B cell (primary cell): ENCODE results near the gene ZFPM1. TPM values are rescaled to one million over a fixed set of nuclear protein-coding genes. Genes with fewer than 3 reads are reported as not detected.

Source experiments
- ATAC-seq: fragments of 200-7000 bp; cut with Tn5 transposase; one replicate; pipeline ENCODE4 v1.10.0; 2021; ENCODE audit warnings: low read depth, mild to moderate bottlenecking, moderate number of reproducible peaks, moderate library complexity
- CTCF ChIA-PET: fragments of 350-600 bp; sonication (Branson Sonifier 250); formaldehyde crosslinking; loops from one replicate; lab custom pipeline; 2021; ENCODE audit warnings: antibody characterized with exemption, inconsistent platforms; lab: Charles Lee
- POLR2A ChIA-PET: fragments of 350-600 bp; sonication (Branson Sonifier 250); formaldehyde crosslinking; loops from one replicate; lab custom pipeline; 2021; ENCODE audit warnings: antibody characterized with exemption; lab: Charles Lee
- DNase-seq: peaks from one replicate; pipeline ENCODE4 v3.0.0; 2013
- H2AFZ ChIP-seq: 2 replicates; pipeline ENCODE4 v1.6.1; 2012; ENCODE audit warnings: mild to moderate bottlenecking, low read depth, low read length; ENCODE audit not compliant: insufficient read depth, poor library complexity, severe bottlenecking
- H3K27ac ChIP-seq, 2 donors: 1 replicate in 1 of 2; 2 replicates in 1 of 2; pipeline ENCODE4 v1.5.1; 2012 to 2013; ENCODE audit warnings: low read length in 2 of 2, mild to moderate bottlenecking in 2 of 2, moderate library complexity in 1 of 2
- H3K27me3 ChIP-seq, 4 experiments: fragments of 200-600 bp in 1 of 4; sonication (generic) in 1 of 4; replicated peaks in 1 of 4; 1 replicate in 2 of 4; 2 replicates in 2 of 4; pipeline versions ENCODE4 v1.6.1 to v1.7.0; 2013 to 2016; ENCODE audit warnings: low read length in 3 of 4, mild to moderate bottlenecking in 2 of 4, mixed read lengths in 1 of 4, moderate library complexity in 1 of 4; ENCODE audit not compliant: insufficient read depth in 4 of 4, control insufficient read depth in 3 of 4; ENCODE audit errors: control extremely low read depth in 1 of 4
- H3K36me3 ChIP-seq, 2 experiments: replicated peaks in 1 of 2; 1 replicate in 1 of 2; 2 replicates in 1 of 2; pipeline versions ENCODE4 v1.6.1 to v1.7.1; 2013; ENCODE audit warnings: low read length in 1 of 2; ENCODE audit not compliant: insufficient read depth in 2 of 2, control insufficient read depth in 1 of 2; ENCODE audit errors: control extremely low read depth in 1 of 2, extremely low read depth in 1 of 2
- H3K4me1 ChIP-seq, 2 donors: fragments of 200-600 bp in 1 of 2; sonication (generic) in 1 of 2; 1 replicate in 1 of 2; 2 replicates in 1 of 2; pipeline versions ENCODE4 v1.5.1 to v1.6.1; 2013 to 2017; ENCODE audit warnings: low read length in 2 of 2; ENCODE audit not compliant: control insufficient read depth in 2 of 2, insufficient read depth in 2 of 2
- H3K4me2 ChIP-seq: replicated peaks from 2 replicates; pipeline ENCODE3; 2012; ENCODE audit warnings: mild to moderate bottlenecking, low read depth, low read length; ENCODE audit not compliant: poor library complexity, severe bottlenecking
- H3K4me3 ChIP-seq, 5 experiments: fragments of 200-600 bp in 1 of 5; sonication (generic) in 1 of 5; 1 replicate in 3 of 5; 2 replicates in 2 of 5; pipeline versions ENCODE4 v1.5.1 to v1.7.0; 2011 to 2016; ENCODE audit warnings: low read length in 4 of 5, mild to moderate bottlenecking in 4 of 5, low read depth in 2 of 5, control low read depth in 1 of 5, moderate library complexity in 1 of 5; ENCODE audit not compliant: insufficient read depth in 1 of 5; ENCODE audit errors: control extremely low read depth in 1 of 5, extremely low read depth in 1 of 5
- H3K79me2 ChIP-seq: fragments of 200-600 bp; sonication (generic); one replicate; pipeline ENCODE4 v1.6.0; 2016; ENCODE audit warnings: low read length; ENCODE audit not compliant: control insufficient read depth, insufficient read depth
- H3K9ac ChIP-seq: fragments of 200-600 bp; sonication (generic); 2 replicates; pipeline ENCODE4 v1.6.1; 2017; ENCODE audit warnings: mild to moderate bottlenecking, low read length, moderate library complexity
- H3K9me3 ChIP-seq, 3 donors: one replicate each; pipeline versions ENCODE4 v1.6.1 to v1.7.1; 2013; ENCODE audit warnings: low read length in 2 of 3; ENCODE audit not compliant: control insufficient read depth in 2 of 3, insufficient read depth in 1 of 3; ENCODE audit errors: control extremely low read depth in 1 of 3
- H4K20me1 ChIP-seq: 2 replicates; pipeline ENCODE4 v1.6.0; 2012; ENCODE audit warnings: mild to moderate bottlenecking, low read length; ENCODE audit not compliant: insufficient read depth, control insufficient read depth, poor library complexity, severe bottlenecking
- H3K27ac Mint-ChIP-seq: one replicate; pipeline ENCODE4 v1.8.0; 2021; ENCODE audit warnings: mixed read lengths
- H3K27me3 Mint-ChIP-seq: one replicate; pipeline ENCODE4 v1.8.0; 2021; ENCODE audit warnings: mixed read lengths
- H3K4me1 Mint-ChIP-seq: one replicate; pipeline ENCODE4 v1.8.0; 2021; ENCODE audit warnings: mixed read lengths
- H3K4me3 Mint-ChIP-seq: one replicate; pipeline ENCODE4 v1.8.0; 2021; ENCODE audit warnings: mixed read lengths
- H3K9me3 Mint-ChIP-seq: one replicate; pipeline ENCODE4 v1.8.0; 2022; ENCODE audit warnings: mixed read lengths; ENCODE audit not compliant: insufficient read depth
- EZH2 ChIP-seq: IDR thresholded peaks from 2 replicates; pipeline ENCODE4 v1.6.1; 2012; ENCODE audit warnings: borderline replicate concordance, low read depth, mild to moderate bottlenecking, moderate library complexity, low read length; ENCODE audit not compliant: insufficient read depth, poor library complexity, severe bottlenecking
- WGBS: methylation state at CpG from one replicate; pipeline ENCODE4 v1.1.5; 2013; ENCODE audit warnings: missing lambda C conversion rate; ENCODE audit not compliant: insufficient coverage; 5-methylcytosine and 5-hydroxymethylcytosine counted together
- intact Hi-C: fragments of 100-400 bp; cut with micrococcal nuclease; formaldehyde crosslinking; loops from one replicate; pipeline ENCODE4 v1.10.0; 2022
- polyA plus RNA-seq: library from polyadenylated mRNA; depleted of rRNA; stranded (reverse); fragments of >200 nt; gene quantifications from 2 replicates; pipeline ENCODE4 v1.2.3, GENCODE V29; 2012
- total RNA-seq, 2 donors: library from RNA; stranded (reverse); fragments of 120-200 nt in 1 of 2; gene quantifications; 1 replicate in 1 of 2; 2 replicates in 1 of 2; pipeline versions ENCODE4 v1.2.3 to v1.2.4, GENCODE V29; 2013 to 2022
- TF ChIP-seq, protein P1 (sequence below): fragments of 200-600 bp; IDR thresholded peaks from one replicate; pipeline ENCODE4 v1.8.0; 2022; ENCODE audit warnings: antibody characterized with exemption, mild to moderate bottlenecking

ZFPM1 gene
- total and polyA plus RNA-seq, 2 donors (not counting 1 experiment from before 2014, with no cell fraction given), result 4.3 to 34.6 TPM

DNA sequence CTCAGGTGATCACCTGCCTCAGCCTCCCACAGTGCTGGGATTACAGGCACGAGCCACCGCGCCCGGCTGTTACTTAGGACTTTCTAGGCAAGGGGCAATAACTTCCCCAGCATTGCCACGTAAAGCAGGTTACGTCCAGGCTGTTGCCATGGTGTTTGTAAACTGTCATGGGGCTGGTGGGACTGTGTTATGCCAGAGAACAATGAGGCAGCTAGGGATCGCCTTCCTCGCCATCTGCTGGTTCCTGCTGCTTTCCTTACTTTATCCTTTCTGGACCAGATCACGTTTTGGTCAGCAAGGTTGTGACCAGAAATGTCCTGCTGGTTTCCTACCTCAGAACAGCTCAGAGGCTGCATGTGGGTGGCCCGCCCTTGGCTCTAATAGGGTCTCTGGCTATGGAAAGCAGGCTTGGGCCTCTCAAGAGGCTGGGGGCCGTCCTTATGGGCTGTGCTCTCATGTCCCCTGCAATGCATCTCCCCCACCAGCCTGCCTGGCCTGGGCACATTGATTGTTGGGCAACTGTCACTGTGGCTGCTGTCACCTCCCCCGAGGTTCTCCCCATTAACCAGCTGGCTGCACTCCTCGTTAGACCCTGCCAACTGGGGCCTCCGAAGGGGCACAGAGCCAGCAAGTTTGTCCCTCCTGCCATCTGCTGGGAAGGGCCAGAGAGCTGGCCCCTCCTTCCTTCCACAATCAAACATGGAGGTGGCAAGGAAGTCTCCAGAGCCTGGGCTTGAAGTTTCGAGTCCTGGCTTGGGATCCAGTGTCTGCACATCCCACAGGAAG lies 88.9 kb downstream of the ZFPM1 start:
- no peak overlapping the region for H3K4me3 ChIP-seq
- H4K20me1 ChIP-seq, result no peaks in the 10 kb centered on the region
- Mint-ChIP-seq H3K27ac (no peak overlapping the region), H3K4me3 (no peak overlapping the region), H3K27me3 (peaks cover 8% of the 10 kb centered on the region), H3K4me1 (no peaks in the 10 kb centered on the region), H3K9me3 (peaks cover 6% of the 10 kb centered on the region)
- ChIA-PET POLR2A (no interaction called here), CTCF (no interaction called here)
- ATAC-seq, result no peak
- peaks cover 0 to 58% (median 9%) of the 10 kb centered on the region in 4 experiments for H3K27me3 ChIP-seq
- WGBS, result 72% methylated on average over 10 of the region's 15 CpGs
- peaks cover 2 to 53% (median 25%) of the 10 kb centered on the region in 3 donors for H3K9me3 ChIP-seq
- no peak overlapping the region for H3K4me2 ChIP-seq
- no peak overlapping the region for H3K27ac ChIP-seq
- H3K4me1 ChIP-seq, result no peaks in the 10 kb centered on the region
- H3K9ac ChIP-seq, result no peak overlapping the region
- intact Hi-C loops, result no loop called here
- no peak for DNase-seq
- TF ChIP-seq EZH2, result no peak
- TF ChIP-seq, protein P1, sequence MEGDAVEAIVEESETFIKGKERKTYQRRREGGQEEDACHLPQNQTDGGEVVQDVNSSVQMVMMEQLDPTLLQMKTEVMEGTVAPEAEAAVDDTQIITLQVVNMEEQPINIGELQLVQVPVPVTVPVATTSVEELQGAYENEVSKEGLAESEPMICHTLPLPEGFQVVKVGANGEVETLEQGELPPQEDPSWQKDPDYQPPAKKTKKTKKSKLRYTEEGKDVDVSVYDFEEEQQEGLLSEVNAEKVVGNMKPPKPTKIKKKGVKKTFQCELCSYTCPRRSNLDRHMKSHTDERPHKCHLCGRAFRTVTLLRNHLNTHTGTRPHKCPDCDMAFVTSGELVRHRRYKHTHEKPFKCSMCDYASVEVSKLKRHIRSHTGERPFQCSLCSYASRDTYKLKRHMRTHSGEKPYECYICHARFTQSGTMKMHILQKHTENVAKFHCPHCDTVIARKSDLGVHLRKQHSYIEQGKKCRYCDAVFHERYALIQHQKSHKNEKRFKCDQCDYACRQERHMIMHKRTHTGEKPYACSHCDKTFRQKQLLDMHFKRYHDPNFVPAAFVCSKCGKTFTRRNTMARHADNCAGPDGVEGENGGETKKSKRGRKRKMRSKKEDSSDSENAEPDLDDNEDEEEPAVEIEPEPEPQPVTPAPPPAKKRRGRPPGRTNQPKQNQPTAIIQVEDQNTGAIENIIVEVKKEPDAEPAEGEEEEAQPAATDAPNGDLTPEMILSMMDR, result no peak
- no peaks in the 10 kb centered on the region for H3K79me2 ChIP-seq
- H3K36me3 ChIP-seq, result no peaks in the 10 kb centered on the region
- no peak overlapping the region for H2AFZ ChIP-seq

DNA sequence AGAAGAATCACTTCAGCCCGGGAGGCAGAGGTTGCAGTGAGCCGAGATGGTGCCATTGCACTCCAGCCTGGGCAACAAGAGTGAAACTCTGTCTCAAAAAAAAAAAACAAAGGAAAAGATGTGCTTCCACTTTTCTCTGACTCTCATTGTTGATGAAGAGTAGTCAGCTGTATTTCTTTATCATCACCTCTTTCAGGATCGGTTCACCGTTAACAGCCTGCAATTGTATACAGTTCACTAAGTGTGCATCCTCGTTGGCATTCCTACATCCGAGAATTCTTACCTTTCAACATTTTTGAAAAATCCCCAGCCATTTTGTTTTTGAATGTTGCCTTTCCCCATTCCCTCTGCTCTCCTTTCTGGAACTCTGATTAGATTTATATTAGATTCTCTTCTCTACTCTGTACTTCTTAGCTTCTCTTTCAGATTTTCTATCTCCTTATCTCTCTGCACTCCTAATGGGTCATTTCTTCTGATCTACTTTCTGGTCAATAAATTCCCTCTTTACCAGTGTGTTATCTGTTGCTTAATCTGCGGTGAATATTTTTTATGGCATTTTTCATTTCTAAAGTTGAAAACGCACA lies 90.2 kb downstream of the ZFPM1 start:
- H3K4me2 ChIP-seq, result no peak overlapping the region
- H3K4me1 ChIP-seq, result peaks cover 0 to 5% of the 10 kb centered on the region in 2 donors
- H3K27me3 ChIP-seq, result peaks cover 0 to 56% (median 9%) of the 10 kb centered on the region in 4 experiments
- H3K79me2 ChIP-seq, result no peaks in the 10 kb centered on the region
- H2AFZ ChIP-seq, result no peak overlapping the region
- no peaks in the 10 kb centered on the region for H3K36me3 ChIP-seq
- H3K9ac ChIP-seq, result no peak overlapping the region
- Mint-ChIP-seq H3K4me3 (no peak overlapping the region), H3K27ac (no peak overlapping the region), H3K27me3 (peaks cover 8% of the 10 kb centered on the region), H3K4me1 (no peaks in the 10 kb centered on the region), H3K9me3 (peaks cover 6% of the 10 kb centered on the region)
- no peaks in the 10 kb centered on the region for H4K20me1 ChIP-seq
- H3K27ac ChIP-seq, result no peak overlapping the region
- H3K9me3 ChIP-seq, result peaks cover 2 to 53% (median 25%) of the 10 kb centered on the region in 3 donors
- TF ChIP-seq EZH2, result no peak
- TF ChIP-seq, protein P1, result no peak
- intact Hi-C loops, result no loop called here
- DNase-seq (no peak), ATAC-seq (no peak)
- POLR2A ChIA-PET, result no interaction called here
- WGBS, result 91% methylated on average over 2 of the region's 8 CpGs
- no peak overlapping the region for H3K4me3 ChIP-seq
- CTCF ChIA-PET, result interaction anchor here (1.3 kb wide), 2 partner anchors 17 to 104 kb away, joined by 3 to 4 read pairs; no protein-coding TSS in a partner anchor
